T-helper 1 cell treated with Interleukin-12 subunit alpha and Interleukin-12 subunit beta and Interleukin-4 antibody, amounts not matched to agents 30 μg/mL and 1 μg/mL, for 36 hours (primary cell): ENCODE results near the gene TRIOBP.
A peak's percentile ranks its signal among the peaks of the same experiment; 100 is the strongest.
"Not testable (repeated sequence)": the region's sequence is repeated elsewhere in the genome, so short reads cannot be mapped to it uniquely, and the experiment has no call there.

Experiments
- H3K27ac Mint-ChIP-seq: one replicate; pipeline ENCODE4 v1.8.0; 2021; ENCODE audit warnings: mild to moderate bottlenecking, mixed read lengths
- H3K27me3 Mint-ChIP-seq: one replicate; pipeline ENCODE4 v1.8.0; 2021; ENCODE audit warnings: low read depth, mixed read lengths
- H3K36me3 Mint-ChIP-seq: one replicate; pipeline ENCODE4 v1.8.0; 2021; ENCODE audit warnings: low read depth, mixed read lengths
- H3K4me1 Mint-ChIP-seq: one replicate; pipeline ENCODE4 v1.8.0; 2021; ENCODE audit warnings: low read depth, mixed read lengths
- H3K4me3 Mint-ChIP-seq: one replicate; pipeline ENCODE4 v1.8.0; 2021; ENCODE audit warnings: mild to moderate bottlenecking, moderate library complexity, mixed read lengths
- H3K9me3 Mint-ChIP-seq: one replicate; pipeline ENCODE4 v1.8.0; 2021; ENCODE audit warnings: mixed read lengths

The TRIOBP gene

DNA sequence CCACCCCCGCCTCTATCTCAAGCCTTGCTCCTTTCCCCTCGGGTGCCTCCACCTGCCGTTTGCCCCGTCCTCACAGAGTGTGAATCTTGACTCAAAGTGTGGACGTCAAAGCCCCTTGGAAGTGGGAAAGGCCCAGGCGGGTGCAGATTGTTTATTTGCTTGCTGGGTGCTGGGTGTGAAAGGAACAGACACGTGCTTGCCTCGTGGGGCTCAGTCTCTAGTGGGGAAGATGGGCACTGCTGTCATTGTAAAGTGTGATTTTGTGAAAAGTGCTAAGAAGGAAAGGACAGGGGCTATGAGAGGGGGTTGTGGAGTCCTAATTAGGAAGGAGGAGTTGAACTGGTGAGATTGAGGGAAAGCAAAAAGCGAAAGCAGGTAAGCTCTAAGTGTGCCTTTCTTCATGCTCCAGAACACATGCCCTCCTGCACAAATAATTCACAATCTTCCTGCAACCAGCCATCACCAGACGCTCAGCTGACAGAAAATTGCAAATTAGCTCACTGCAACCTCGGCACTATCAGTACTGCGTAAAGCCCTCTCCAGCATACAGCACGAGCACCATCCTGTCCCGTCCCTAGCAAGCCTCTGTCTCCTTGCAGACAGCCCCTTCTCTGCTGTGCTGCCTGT, 101.1 kb downstream of the TRIOBP start:
- Mint-ChIP-seq H3K4me3 (no peak overlapping the region), H3K27me3 (peaks cover 16% of the 10 kb centered on the region), H3K36me3 (no peaks in the 10 kb centered on the region)

DNA sequence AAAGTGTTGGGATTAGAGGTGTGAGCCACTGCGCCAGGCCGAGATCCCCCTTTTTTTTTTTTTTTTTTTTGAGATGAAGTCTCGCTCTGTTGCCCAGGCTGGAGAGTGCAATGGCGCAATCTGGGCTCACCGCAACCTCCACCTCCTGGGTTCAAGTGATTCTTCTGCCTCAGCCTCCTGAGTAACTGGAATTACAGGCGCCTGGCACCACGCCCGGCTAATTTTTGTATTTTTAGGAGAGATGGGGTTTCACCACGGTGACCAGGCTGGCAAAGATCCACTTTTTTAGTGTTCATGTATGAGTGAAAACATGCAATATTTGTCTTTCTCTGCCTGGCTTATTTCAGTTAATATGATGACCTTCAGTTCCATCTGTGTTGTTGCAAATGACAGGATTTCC, 103.1 kb downstream of the TRIOBP start:
- H3K9me3 Mint-ChIP-seq, H3K36me3 Mint-ChIP-seq, H3K4me3 Mint-ChIP-seq, H3K27ac Mint-ChIP-seq: not testable (repeated sequence)
- peaks cover 17% of the 10 kb centered on the region for H3K4me1 Mint-ChIP-seq
- H3K27me3 Mint-ChIP-seq: peaks cover 26% of the 10 kb centered on the region

More for the DNA sequence above, 101.1 kb downstream of the TRIOBP start:
- Mint-ChIP-seq H3K9me3 (no peaks in the 10 kb centered on the region), H3K4me1 (peaks cover 7% of the 10 kb centered on the region), H3K27ac (no peak overlapping the region)

- no peaks in the 10 kb centered on the region for H3K9me3 Mint-ChIP-seq
- peak overlapping the region; percentile 36 for H3K27ac Mint-ChIP-seq
- no peaks in the 10 kb centered on the region for H3K36me3 Mint-ChIP-seq
- peak overlapping the region; percentile 82 for H3K4me3 Mint-ChIP-seq
- peaks cover 41% of the 10 kb centered on the region for H3K27me3 Mint-ChIP-seq
- H3K4me1 Mint-ChIP-seq: peaks cover 31% of the 10 kb centered on the region
Observed at GRCh38 chr22:37801946-37802309, 105.1 kb downstream of the TRIOBP start.

- Mint-ChIP-seq H3K4me1 (peaks cover 34% of the 10 kb centered on the region), H3K27me3 (peaks cover 46% of the 10 kb centered on the region), H3K9me3 (no peaks in the 10 kb centered on the region)
Observed at GRCh38 chr22:37802310-37803194, 105.7 kb downstream of the TRIOBP start.

DNA sequence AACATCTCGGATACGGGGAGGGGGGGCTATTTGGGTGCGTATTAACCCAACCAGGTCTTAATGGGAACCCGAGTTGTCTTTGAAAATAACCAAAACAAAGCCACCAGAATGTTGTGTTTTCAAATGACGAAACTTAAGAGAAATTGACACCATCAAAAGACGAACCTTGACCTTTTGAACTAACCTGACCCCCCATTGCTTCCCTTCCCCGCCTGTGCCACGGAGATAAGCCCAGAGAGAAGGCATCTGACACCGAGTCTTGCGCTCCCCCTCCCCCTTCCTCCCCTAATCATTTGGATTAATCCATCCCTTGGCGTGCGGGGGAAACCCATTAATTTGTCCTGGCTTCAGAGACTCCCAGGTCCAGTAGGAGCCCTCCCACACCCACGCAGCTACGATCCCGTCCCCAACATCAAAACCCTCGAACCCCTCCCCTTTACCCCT, 106.4 kb downstream of the TRIOBP start:
- peaks cover 35% of the 10 kb centered on the region for H3K4me1 Mint-ChIP-seq
- peak overlapping the region; percentile 71 for H3K4me3 Mint-ChIP-seq
- no peaks in the 10 kb centered on the region for H3K9me3 Mint-ChIP-seq
- H3K27ac Mint-ChIP-seq: peak overlapping the region; percentile 13
- H3K27me3 Mint-ChIP-seq: peaks cover 46% of the 10 kb centered on the region
- H3K36me3 Mint-ChIP-seq: no peaks in the 10 kb centered on the region

More at GRCh38 chr22:37802310-37803194, 105.7 kb downstream of the TRIOBP start:
- peak overlapping the region; percentile 71 for H3K4me3 Mint-ChIP-seq
- H3K36me3 Mint-ChIP-seq: no peaks in the 10 kb centered on the region
- H3K27ac Mint-ChIP-seq: peak overlapping the region; percentile 13

DNA sequence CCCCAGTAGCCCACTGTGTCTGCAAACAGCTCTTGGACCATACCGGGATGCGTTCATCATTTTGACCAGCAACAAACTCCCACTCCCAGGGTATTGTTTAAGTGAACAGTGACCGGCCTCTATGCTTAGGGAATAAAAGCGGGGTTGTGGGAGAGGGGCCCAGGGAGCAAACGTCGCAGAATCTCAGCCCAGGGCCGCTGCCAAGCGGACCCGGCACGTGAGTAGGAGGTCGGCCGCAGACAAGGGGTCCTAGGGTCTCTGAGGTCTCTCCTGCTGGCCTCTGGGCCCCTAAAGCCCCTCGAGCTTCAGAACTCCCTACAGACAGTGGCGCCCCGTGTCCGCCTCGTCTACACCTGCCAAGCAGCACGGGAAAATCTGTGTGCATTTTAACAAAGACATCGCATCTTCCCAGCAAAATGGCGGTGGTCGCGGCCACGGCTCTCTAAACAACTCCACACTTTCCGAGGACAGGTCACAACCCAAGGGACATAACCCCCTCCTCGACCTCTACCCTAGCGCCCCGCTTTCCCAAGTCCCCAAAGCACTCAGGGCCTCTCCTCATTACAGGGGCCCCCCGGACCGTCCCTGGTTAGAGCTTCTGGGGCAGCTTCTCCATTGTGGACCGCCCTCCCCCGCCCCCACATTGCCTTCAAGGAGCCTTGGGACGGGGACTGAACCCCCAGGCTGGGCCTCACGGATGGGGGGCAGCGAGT, 106.9 kb downstream of the TRIOBP start:
- H3K36me3 Mint-ChIP-seq: no peaks in the 10 kb centered on the region
- H3K27me3 Mint-ChIP-seq: peaks cover 46% of the 10 kb centered on the region
- H3K4me3 Mint-ChIP-seq: peak overlapping the region; percentile 71
- H3K9me3 Mint-ChIP-seq: no peaks in the 10 kb centered on the region
- peak overlapping the region; percentile 77 for H3K27ac Mint-ChIP-seq
- peaks cover 39% of the 10 kb centered on the region for H3K4me1 Mint-ChIP-seq

DNA sequence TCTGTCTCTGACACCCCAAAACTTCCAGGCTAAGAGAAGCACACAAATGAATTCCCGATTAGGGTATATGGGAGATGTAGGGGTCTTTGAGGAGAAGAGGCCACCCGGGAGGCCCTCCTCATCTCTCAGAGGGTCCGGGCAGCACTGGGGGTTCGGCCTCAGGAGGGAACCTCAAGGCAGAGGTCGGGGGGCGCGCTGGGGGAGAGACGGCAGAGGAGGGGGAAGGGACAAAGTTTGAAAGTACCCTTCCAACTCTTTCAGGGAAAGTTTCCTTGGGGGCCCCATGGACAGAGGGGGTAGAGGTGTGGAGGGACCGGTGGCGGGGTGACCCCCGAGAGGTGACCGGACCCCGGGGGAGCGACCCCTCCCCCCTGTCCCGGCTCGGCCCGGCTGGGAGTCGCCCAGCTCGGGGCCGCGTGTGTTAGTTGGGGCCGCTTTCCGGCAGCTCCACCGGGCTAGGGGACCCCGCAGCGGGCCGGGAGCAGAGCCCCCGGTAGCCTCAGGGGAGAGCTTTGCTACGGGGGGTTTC, 107.6 kb downstream of the TRIOBP start:
- Mint-ChIP-seq H3K4me3 (peak overlapping the region; percentile 70), H3K36me3 (no peaks in the 10 kb centered on the region), H3K27me3 (peaks cover 43% of the 10 kb centered on the region), H3K27ac (peak overlapping the region; percentile 77), H3K4me1 (peaks cover 42% of the 10 kb centered on the region), H3K9me3 (no peaks in the 10 kb centered on the region)

GRCh38 chr22:37804881-37805809, 108.3 kb downstream of the TRIOBP start:
- Mint-ChIP-seq H3K27ac (peak overlapping the region; percentile 82), H3K4me1 (peaks cover 42% of the 10 kb centered on the region), H3K27me3 (peaks cover 41% of the 10 kb centered on the region), H3K4me3 (peak overlapping the region; percentile 77), H3K36me3 (peaks cover 3% of the 10 kb centered on the region), H3K9me3 (no peaks in the 10 kb centered on the region)

GRCh38 chr22:37805810-37806277, 109.0 kb downstream of the TRIOBP start:
- H3K36me3 Mint-ChIP-seq: peaks cover 3% of the 10 kb centered on the region
- peaks cover 37% of the 10 kb centered on the region for H3K27me3 Mint-ChIP-seq
- H3K9me3 Mint-ChIP-seq: no peaks in the 10 kb centered on the region
- H3K4me1 Mint-ChIP-seq: peaks cover 42% of the 10 kb centered on the region
- peak overlapping the region; percentile 82 for H3K27ac Mint-ChIP-seq
- H3K4me3 Mint-ChIP-seq: peak overlapping the region; percentile 77

DNA sequence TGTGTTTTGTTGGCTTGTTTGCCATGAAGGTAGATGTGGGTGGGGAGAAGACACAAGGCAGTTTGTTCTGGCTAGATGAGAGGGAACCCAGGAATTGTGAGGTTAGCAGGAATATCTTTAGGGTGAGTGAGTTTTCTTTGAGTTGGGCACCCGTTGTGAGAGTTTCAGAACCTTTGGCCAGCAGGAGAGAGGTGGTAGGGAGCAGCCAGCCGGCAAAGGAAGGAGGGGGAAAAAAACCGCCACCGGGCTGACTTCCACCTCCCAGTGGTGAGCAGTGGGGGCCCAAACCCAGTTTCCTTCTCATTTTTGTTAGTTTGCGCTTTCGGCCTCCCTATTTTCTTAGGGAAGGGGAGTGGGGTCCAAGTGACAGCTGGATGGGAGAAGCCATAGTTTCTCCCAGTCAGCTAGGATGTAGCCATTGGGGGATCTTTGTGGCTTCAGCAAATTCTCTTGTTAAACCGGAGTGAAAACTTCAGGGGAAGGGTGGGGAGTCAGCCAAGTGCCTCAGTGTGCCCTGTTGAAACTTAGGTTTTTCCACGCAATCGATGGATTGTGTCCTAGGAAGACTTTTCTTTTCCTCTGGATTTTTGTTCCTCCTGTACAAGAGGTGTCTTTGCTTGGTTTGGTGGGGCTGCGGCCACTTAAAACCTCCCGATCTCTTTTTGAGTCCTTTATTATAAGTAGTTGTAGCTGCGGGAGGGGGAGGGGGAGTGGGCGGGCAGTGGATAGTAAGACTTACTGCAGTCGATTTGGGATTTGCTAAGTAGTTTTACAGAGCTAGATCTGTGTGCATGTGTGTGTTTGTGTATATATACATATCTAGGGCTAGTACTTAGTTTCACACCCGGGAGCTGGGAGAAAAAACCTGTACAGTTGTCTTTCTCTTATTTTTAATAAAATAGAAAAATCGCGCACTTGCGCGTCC, 109.8 kb downstream of the TRIOBP start:
- H3K4me3 Mint-ChIP-seq: peak overlapping the region; percentile 77
- peak overlapping the region; percentile 71 for H3K27ac Mint-ChIP-seq
- peaks cover 37% of the 10 kb centered on the region for H3K27me3 Mint-ChIP-seq
- H3K4me1 Mint-ChIP-seq: peaks cover 42% of the 10 kb centered on the region
- H3K9me3 Mint-ChIP-seq: no peaks in the 10 kb centered on the region
- H3K36me3 Mint-ChIP-seq: peaks cover 3% of the 10 kb centered on the region

DNA sequence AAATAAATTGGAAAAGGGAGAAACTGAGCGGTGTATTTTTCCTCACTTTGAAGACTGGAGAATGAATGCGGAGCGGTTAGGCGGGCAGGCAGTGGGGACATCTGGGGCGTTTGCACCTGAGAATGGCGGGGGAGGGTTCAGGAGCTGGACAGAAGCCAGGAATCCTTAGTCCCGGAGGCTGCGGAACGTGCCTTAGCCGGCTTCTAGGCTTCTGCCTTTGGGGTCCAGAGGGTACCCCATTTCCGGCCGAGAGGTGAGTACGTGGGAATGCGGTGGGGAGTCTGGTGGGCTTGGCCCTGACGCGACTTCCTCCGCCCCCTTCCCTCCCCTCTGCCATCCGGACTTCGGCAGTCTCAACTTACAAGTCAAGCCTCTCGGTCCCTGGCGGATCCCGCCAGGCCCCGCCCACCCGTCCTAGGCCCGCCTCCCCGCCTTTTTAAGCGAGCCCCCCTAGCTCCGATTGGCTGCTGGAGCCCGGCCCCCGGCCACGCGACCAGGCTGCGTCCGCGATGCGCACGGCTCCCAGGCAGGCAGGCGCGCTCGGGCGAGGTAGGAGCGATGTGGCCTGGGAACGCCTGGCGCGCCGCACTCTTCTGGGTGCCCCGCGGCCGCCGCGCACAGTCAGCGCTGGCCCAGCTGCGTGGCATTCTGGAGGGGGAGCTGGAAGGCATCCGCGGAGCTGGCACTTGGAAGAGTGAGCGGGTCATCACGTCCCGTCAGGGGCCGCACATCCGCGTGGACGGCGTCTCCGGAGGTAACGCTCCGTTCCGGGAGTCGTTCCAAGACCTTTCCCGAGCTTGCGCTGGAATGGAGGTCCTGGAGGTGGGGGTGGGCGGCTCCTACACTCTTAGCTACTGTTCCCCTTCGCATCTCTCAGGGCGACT, 110.8 kb downstream of the TRIOBP start, which contains the start of gene GCAT:
Gene GCAT (plus strand): TSS at position 525 of the 884 bp plus-strand sequence. CDS start 34 bp downstream, at position 559.
- Mint-ChIP-seq H3K27me3 (peaks cover 33% of the 10 kb centered on the region), H3K36me3 (peaks cover 3% of the 10 kb centered on the region), H3K4me3 (peak within 1 kb of the TSS; percentile 77), H3K9me3 (no peaks in the 10 kb centered on the region), H3K4me1 (peaks cover 38% of the 10 kb centered on the region), H3K27ac (peak within 1 kb of the TSS; percentile 41)

DNA sequence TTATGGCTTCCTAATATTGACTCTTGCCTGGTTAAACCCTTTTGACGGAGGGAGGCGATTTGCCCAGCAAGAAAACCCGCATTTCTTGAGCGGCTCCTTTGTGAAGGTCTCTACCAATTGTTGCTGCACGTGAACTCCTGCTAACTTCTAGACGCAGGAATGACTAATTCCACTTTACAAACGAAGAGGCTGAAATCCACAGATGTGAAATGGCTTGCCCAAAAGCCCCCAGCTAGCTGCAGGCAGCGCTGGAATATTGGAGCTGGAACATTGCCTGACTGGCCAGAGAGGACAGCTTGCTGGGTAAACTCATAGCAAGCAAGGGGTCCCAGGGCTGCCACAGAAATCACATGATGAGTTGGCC, 111.4 kb downstream of the TRIOBP start:
- Mint-ChIP-seq H3K4me3 (peak overlapping the region; percentile 77), H3K9me3 (no peaks in the 10 kb centered on the region), H3K4me1 (peaks cover 32% of the 10 kb centered on the region), H3K36me3 (peaks cover 3% of the 10 kb centered on the region), H3K27me3 (peaks cover 27% of the 10 kb centered on the region), H3K27ac (no peak overlapping the region)
